ENCODE data around the gene MXD3. TPM values are rescaled to one million over a fixed set of nuclear protein-coding genes. Genes with fewer than 3 reads are reported as not detected.

The MXD3 gene
- total RNA-seq, 2 experiments from 2014 or later, result 5.8 to 7.5 TPM

Other genes with a start within 250 kb of the MXD3 start
- gene FGFR4, start 225.0 kb downstream of the MXD3 start, total RNA-seq, result 1 to 10 TPM; 2.8 to 3.1 TPM
- gene NSD1, start 178.1 kb downstream of the MXD3 start, total RNA-seq, result 10 to 100 TPM; 87.6 to 93.3 TPM
- gene RAB24, start 8.2 kb downstream of the MXD3 start, total RNA-seq, result 10 to 100 TPM; 17.0 to 18.0 TPM
- gene PRELID1, start 8.1 kb downstream of the MXD3 start, total RNA-seq, result 10 to 100 TPM; 33.1 to 35.0 TPM
- 10 to 100 TPM; 54.5 to 55.6 TPM for gene LMAN2, start 39.8 kb upstream of the MXD3 start, total RNA-seq
- 10 to 100 TPM; 34.7 to 35.3 TPM for gene RGS14, start 46.0 kb upstream of the MXD3 start, total RNA-seq
- gene SLC34A1, start 72.5 kb upstream of the MXD3 start, total RNA-seq, result not detected
- not detected for gene PFN3, start 88.8 kb upstream of the MXD3 start, total RNA-seq
- gene F12, start 97.7 kb upstream of the MXD3 start, total RNA-seq, result under 1 TPM; 0.20 to 0.60 TPM
- 100 to 1,000 TPM; 186 to 192 TPM for gene GRK6, start 114.8 kb upstream of the MXD3 start, total RNA-seq
- 10 to 100 TPM; 23.3 to 23.5 TPM for gene PRR7, start 134.9 kb upstream of the MXD3 start, total RNA-seq
- 1 to 10 TPM; 1.8 to 2.5 TPM for gene DBN1, start 161.7 kb upstream of the MXD3 start, total RNA-seq
- gene PDLIM7, start 185.7 kb upstream of the MXD3 start, total RNA-seq, result 1 to 10 TPM; 5.2 to 6.0 TPM
- 1 to 10 TPM; 1.3 to 1.4 TPM for gene DOK3, start 197.9 kb upstream of the MXD3 start, total RNA-seq
- gene DDX41, start 205.1 kb upstream of the MXD3 start, total RNA-seq, result 10 to 100 TPM; 49.6 to 49.7 TPM
- 100 to 1,000 TPM; 150 to 155 TPM for gene FAM193B, start 242.7 kb upstream of the MXD3 start, total RNA-seq

Data from CD4-positive, alpha-beta T cell (primary cell).